ENCODE measurements around the gene GNG11.

DNA sequence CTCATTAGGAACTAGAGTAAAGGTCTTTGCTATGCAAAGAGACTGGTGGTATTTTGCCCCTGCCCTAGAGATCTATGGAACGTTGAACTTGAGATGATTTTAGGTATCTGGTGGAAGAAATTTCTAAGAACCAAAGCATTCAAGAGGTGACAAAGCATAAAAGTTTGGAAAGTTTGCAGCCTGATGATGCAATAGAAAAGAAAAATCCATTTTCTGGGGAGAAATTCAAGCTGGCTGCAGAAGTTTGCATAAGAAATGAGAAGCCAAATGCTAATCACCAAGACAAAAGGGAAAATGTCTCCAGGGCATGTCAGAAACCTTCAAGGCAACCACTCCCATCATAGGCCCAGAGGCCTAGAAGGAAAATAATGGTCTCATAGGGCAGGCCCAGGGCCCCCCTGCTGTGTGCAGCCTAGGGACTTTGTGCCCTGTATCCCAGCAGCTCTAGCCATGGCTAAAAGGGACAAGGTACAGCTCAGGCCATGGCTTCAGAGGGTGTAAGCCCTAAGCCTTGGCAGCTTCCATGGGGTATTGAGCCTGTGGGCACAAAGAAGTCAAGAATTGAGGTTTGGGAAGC is 47.4 kb upstream of the GNG11 start:
- TF ChIP-seq EZH2 (IDR thresholded peaks at IDR 0.05; ENCODE audit: insufficient read depth, poor library complexity, severe bottlenecking) = no peak
- no peak for TF ChIP-seq EZH2phosphoT487 (IDR thresholded peaks at IDR 0.05; ENCODE audit: insufficient read depth, low read depth)
